CD4-positive, alpha-beta memory T cell (primary cell): Measurements from ENCODE around the gene SLC41A3. TPM values are rescaled to one million over a fixed set of nuclear protein-coding genes. Genes with fewer than 3 reads are reported as not detected.

Experiments
- CTCF ChIA-PET: fragments of 350-600 bp; sonication (Branson Sonifier 250); formaldehyde crosslinking; loops from one replicate; lab custom pipeline; 2021; ENCODE audit warnings: inconsistent platforms; ENCODE audit not compliant: partially characterized antibody; lab: Charles Lee
- POLR2A ChIA-PET: fragments of 350-600 bp; sonication (Branson Sonifier 250); formaldehyde crosslinking; loops from one replicate; lab custom pipeline; 2021; ENCODE audit not compliant: partially characterized antibody; lab: Charles Lee
- DNase-seq, 5 donors: peaks; one replicate each; pipeline versions ENCODE4 v3.0.0 to v3.0.0-alpha.2; 2020 to 2022; ENCODE audit warnings: mixed read lengths in 1 of 5
- H3K27ac ChIP-seq: one replicate; pipeline ENCODE4 v1.7.0; 2013; ENCODE audit warnings: low read depth, low read length
- H3K27me3 ChIP-seq: 2 replicates; pipeline ENCODE4 v1.7.0; 2013; ENCODE audit warnings: mild to moderate bottlenecking, low read length, moderate library complexity; ENCODE audit not compliant: insufficient read depth
- H3K36me3 ChIP-seq: 2 replicates; pipeline ENCODE4 v1.7.0; 2013; ENCODE audit warnings: mild to moderate bottlenecking, low read length, moderate library complexity; ENCODE audit not compliant: insufficient read depth
- H3K4me1 ChIP-seq: 2 replicates; pipeline ENCODE4 v1.7.0; 2013; ENCODE audit warnings: mild to moderate bottlenecking, low read length, moderate library complexity; ENCODE audit not compliant: insufficient read depth
- H3K4me3 ChIP-seq, 2 donors: one replicate each; pipeline ENCODE4 v1.7.0; 2013; ENCODE audit warnings: low read length in 2 of 2, mild to moderate bottlenecking in 1 of 2
- H3K9me3 ChIP-seq, 2 donors: one replicate each; pipeline ENCODE4 v1.7.0; 2013; ENCODE audit warnings: low read length in 2 of 2, control low read depth in 1 of 2; ENCODE audit not compliant: control insufficient read depth in 1 of 2
- H3K27ac Mint-ChIP-seq, 7 donors: one replicate each; pipeline ENCODE4 v1.8.0; 2020 to 2021; ENCODE audit warnings: mixed read lengths in 7 of 7, mild to moderate bottlenecking in 6 of 7, inconsistent platforms in 3 of 7, moderate library complexity in 3 of 7
- H3K27me3 Mint-ChIP-seq, 2 donors: one replicate each; pipeline ENCODE4 v1.8.0; 2020 to 2021; ENCODE audit warnings: mixed read lengths in 2 of 2
- H3K36me3 Mint-ChIP-seq, 2 donors: one replicate each; pipeline ENCODE4 v1.8.0; 2020 to 2021; ENCODE audit warnings: mixed read lengths in 2 of 2, inconsistent platforms in 1 of 2, mild to moderate bottlenecking in 1 of 2
- H3K4me1 Mint-ChIP-seq, 4 donors: one replicate each; pipeline ENCODE4 v1.8.0; 2020 to 2021; ENCODE audit warnings: mixed read lengths in 4 of 4, mild to moderate bottlenecking in 1 of 4
- H3K4me3 Mint-ChIP-seq, 8 donors: one replicate each; pipeline ENCODE4 v1.8.0; 2020 to 2021; ENCODE audit warnings: mixed read lengths in 8 of 8, mild to moderate bottlenecking in 7 of 8, moderate library complexity in 6 of 8, inconsistent platforms in 3 of 8
- H3K9me3 Mint-ChIP-seq, 8 donors: one replicate each; pipeline ENCODE4 v1.8.0; 2020 to 2021; ENCODE audit warnings: mixed read lengths in 8 of 8, mild to moderate bottlenecking in 5 of 8, inconsistent platforms in 3 of 8, moderate library complexity in 1 of 8
- intact Hi-C: fragments of 100-400 bp; cut with micrococcal nuclease; formaldehyde crosslinking; loops from one replicate; pipeline ENCODE4 v1.15.1; 2023
- polyA plus RNA-seq, 2 donors: library from polyadenylated mRNA; unstranded; fragments of 300-500 nt; fragmentation: Illumina TruSeq; gene quantifications; one replicate each; pipeline ENCODE4 v1.2.3, GENCODE V29; 2021
- total RNA-seq, 2 experiments: library from RNA; stranded (reverse); gene quantifications; one replicate each; pipeline ENCODE4 v1.2.3, GENCODE V29; 2021

SLC41A3 gene
- total and polyA plus RNA-seq, 4 experiments from 2014 or later, result 22.5 to 41.2 (median 32.8) TPM

GRCh38 chr3:126057936-126058335 is 26.0 kb downstream of the SLC41A3 start:
- Histone ChIP-seq H3K27me3 (no peaks in the 10 kb centered on the region), H3K36me3 (no peaks in the 10 kb centered on the region), H3K27ac (no peak overlapping the region), H3K4me3 (no peak overlapping the region), H3K9me3 (no peaks in the 10 kb centered on the region), H3K4me1 (no peaks in the 10 kb centered on the region)
- Mint-ChIP-seq H3K9me3 (no peaks in the 10 kb centered on the region), H3K27ac (no peak overlapping the region), H3K36me3 (peaks cover 14 to 22% of the 10 kb centered on the region in 2 donors), H3K4me3 (no peak overlapping the region), H3K4me1 (peaks cover 3 to 26% (median 8%) of the 10 kb centered on the region in 4 donors), H3K27me3 (no peaks in the 10 kb centered on the region)
- DNase-seq, result no peak
- ChIA-PET POLR2A (no interaction called here), CTCF (no interaction called here)
- intact Hi-C loops, result no loop called here

- ChIA-PET CTCF (no interaction called here), POLR2A (no interaction called here)
- Mint-ChIP-seq H3K4me3 (no peak overlapping the region), H3K27ac (no peak overlapping the region), H3K4me1 (peaks cover 3 to 30% (median 9%) of the 10 kb centered on the region in 4 donors), H3K36me3 (peaks cover 11 to 22% of the 10 kb centered on the region in 2 donors), H3K9me3 (no peaks in the 10 kb centered on the region), H3K27me3 (no peaks in the 10 kb centered on the region)
- H3K27me3 ChIP-seq, result no peaks in the 10 kb centered on the region
- H3K4me3 ChIP-seq, result no peak overlapping the region
- H3K36me3 ChIP-seq, result no peaks in the 10 kb centered on the region
- DNase-seq, result no peak
- intact Hi-C loops, result no loop called here
- H3K9me3 ChIP-seq, result no peaks in the 10 kb centered on the region
- no peak overlapping the region for H3K27ac ChIP-seq
- no peaks in the 10 kb centered on the region for H3K4me1 ChIP-seq
Measured at GRCh38 chr3:126057501-126057819, 26.5 kb downstream of the SLC41A3 start.

- no peaks in the 10 kb centered on the region for H3K27me3 ChIP-seq
- CTCF ChIA-PET, result no interaction called here
- Mint-ChIP-seq H3K4me3 (no peak overlapping the region), H3K9me3 (no peaks in the 10 kb centered on the region), H3K36me3 (peaks cover 11 to 20% of the 10 kb centered on the region in 2 donors), H3K27ac (no peak overlapping the region), H3K27me3 (no peaks in the 10 kb centered on the region), H3K4me1 (peaks cover 3 to 26% (median 14%) of the 10 kb centered on the region in 4 donors)
- H3K36me3 ChIP-seq, result no peaks in the 10 kb centered on the region
- POLR2A ChIA-PET, result no interaction called here
- DNase-seq, result no peak
- no peak overlapping the region for H3K27ac ChIP-seq
- H3K9me3 ChIP-seq, result no peaks in the 10 kb centered on the region
- intact Hi-C loops, result no loop called here
- H3K4me1 ChIP-seq, result no peaks in the 10 kb centered on the region
- no peak overlapping the region for H3K4me3 ChIP-seq
Measured at GRCh38 chr3:126056681-126057500, 27.0 kb downstream of the SLC41A3 start.

DNA sequence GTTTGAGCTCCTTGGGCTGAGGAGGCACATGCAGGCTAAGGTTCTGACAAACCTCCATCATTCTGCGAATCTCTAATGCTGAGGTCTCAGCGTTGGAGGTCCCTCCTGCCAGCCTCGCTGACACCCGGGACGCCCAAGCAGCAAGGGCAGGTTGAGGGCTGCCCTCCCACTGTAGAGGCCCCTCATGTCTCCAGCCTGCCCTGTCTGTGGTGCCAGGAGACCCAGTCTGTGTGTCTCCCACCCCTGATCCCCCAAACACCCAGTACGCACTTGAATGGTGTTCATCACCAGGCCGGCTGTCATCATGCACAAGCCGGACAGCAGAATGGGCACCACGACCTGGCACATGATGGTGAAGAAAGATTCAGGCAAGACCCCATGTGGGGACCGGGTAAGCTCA is 27.8 kb downstream of the SLC41A3 start:
- H3K4me1 Mint-ChIP-seq, result peaks cover 3 to 24% (median 14%) of the 10 kb centered on the region in 4 donors
- POLR2A ChIA-PET, result no interaction called here
- no peaks in the 10 kb centered on the region for H3K9me3 Mint-ChIP-seq
- Histone ChIP-seq H3K27ac (no peak overlapping the region), H3K27me3 (no peaks in the 10 kb centered on the region), H3K4me1 (no peaks in the 10 kb centered on the region), H3K4me3 (no peak overlapping the region), H3K9me3 (no peaks in the 10 kb centered on the region), H3K36me3 (no peaks in the 10 kb centered on the region)
- H3K36me3 Mint-ChIP-seq, result peaks cover 11 to 18% of the 10 kb centered on the region in 2 donors
- H3K4me3 Mint-ChIP-seq, result no peak overlapping the region
- intact Hi-C loops, result no loop called here
- no peak overlapping the region for H3K27ac Mint-ChIP-seq
- no peak for DNase-seq
- H3K27me3 Mint-ChIP-seq, result no peaks in the 10 kb centered on the region
- CTCF ChIA-PET, result no interaction called here

GRCh38 chr3:126054870-126055269 is 29.1 kb downstream of the SLC41A3 start:
- Histone ChIP-seq H3K36me3 (peaks cover 3% of the 10 kb centered on the region), H3K9me3 (no peaks in the 10 kb centered on the region), H3K4me3 (no peak overlapping the region), H3K27me3 (no peaks in the 10 kb centered on the region), H3K27ac (no peak overlapping the region), H3K4me1 (no peaks in the 10 kb centered on the region)
- Mint-ChIP-seq H3K36me3 (peaks cover 17 to 25% of the 10 kb centered on the region in 2 donors), H3K9me3 (no peaks in the 10 kb centered on the region), H3K4me1 (peaks cover 3 to 24% (median 14%) of the 10 kb centered on the region in 4 donors), H3K27ac (no peak overlapping the region), H3K27me3 (no peaks in the 10 kb centered on the region), H3K4me3 (no peak overlapping the region)
- POLR2A ChIA-PET, result no interaction called here
- CTCF ChIA-PET, result no interaction called here
- intact Hi-C loops, result no loop called here
- no peak for DNase-seq

DNA sequence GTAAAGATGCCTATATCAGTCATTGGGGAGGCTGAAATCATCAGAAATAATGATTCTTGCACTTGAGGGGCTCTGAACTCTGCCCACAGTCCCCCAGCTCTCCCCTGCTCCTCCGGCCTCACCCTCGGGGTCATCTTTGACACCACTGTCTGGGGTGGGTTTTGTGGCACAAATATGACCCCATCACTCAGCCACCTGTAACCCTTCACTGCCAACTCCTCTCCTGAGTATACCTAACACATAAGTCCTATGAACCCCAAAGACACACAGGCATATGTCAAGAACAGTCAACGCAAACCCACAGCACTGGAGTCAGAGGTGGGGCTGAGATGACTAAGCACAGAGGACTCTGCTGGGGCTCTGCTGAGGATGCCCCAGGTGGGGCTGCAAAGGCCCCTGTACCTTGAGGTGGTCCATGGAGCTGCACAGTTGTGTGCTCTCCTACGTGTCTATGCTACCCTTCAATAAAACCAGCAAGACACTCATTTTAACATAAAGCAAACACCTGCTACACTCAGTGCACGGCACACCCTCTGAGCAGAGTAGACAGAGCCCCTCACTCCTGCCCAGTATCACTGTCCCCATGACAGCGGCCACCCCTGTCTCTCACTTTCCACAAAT is 29.9 kb downstream of the SLC41A3 start:
- no peak for DNase-seq
- ChIA-PET CTCF (no interaction called here), POLR2A (no interaction called here)
- no peaks in the 10 kb centered on the region for H3K27me3 Mint-ChIP-seq
- H3K36me3 Mint-ChIP-seq, result peaks cover 20 to 23% of the 10 kb centered on the region in 2 donors
- H3K9me3 ChIP-seq, result no peaks in the 10 kb centered on the region
- no peak overlapping the region for H3K27ac ChIP-seq
- H3K4me3 ChIP-seq, result no peak overlapping the region
- no peaks in the 10 kb centered on the region for H3K9me3 Mint-ChIP-seq
- intact Hi-C loops, result no loop called here
- H3K27me3 ChIP-seq, result no peaks in the 10 kb centered on the region
- H3K27ac Mint-ChIP-seq, result peak overlapping the region in 4 of 7 donors; percentile 2 to 87 (median 54)
- H3K4me1 Mint-ChIP-seq, result peaks cover 3 to 24% (median 14%) of the 10 kb centered on the region in 4 donors
- no peak overlapping the region for H3K4me3 Mint-ChIP-seq
- H3K36me3 ChIP-seq, result peaks cover 3% of the 10 kb centered on the region
- no peaks in the 10 kb centered on the region for H3K4me1 ChIP-seq

DNA sequence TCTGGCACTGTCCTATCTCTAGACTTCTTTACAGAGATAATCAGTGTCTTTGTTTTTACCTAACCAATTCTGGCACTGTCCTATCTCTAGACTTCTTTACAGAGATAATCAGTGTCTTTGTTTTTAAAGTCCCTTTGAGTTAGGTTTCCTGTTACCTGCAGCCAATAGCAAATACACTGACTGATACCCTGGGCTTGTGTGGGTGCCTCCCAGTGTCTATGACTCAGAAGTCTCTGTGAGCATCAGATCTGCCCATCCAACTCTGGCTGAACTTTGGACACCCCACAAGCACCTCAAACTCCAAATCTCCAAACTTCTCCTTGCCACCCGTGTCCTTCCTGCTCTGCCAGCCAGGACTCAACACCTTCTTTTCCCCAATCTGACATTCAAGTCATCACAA is 30.4 kb downstream of the SLC41A3 start:
- ChIA-PET POLR2A (no interaction called here), CTCF (no interaction called here)
- H3K9me3 Mint-ChIP-seq, result no peaks in the 10 kb centered on the region
- H3K4me3 Mint-ChIP-seq, result no peak overlapping the region
- peaks cover 19 to 21% of the 10 kb centered on the region in 2 donors for H3K36me3 Mint-ChIP-seq
- peaks cover 3 to 19% (median 14%) of the 10 kb centered on the region in 4 donors for H3K4me1 Mint-ChIP-seq
- Histone ChIP-seq H3K36me3 (peaks cover 3% of the 10 kb centered on the region), H3K9me3 (no peaks in the 10 kb centered on the region), H3K27ac (no peak overlapping the region), H3K27me3 (no peaks in the 10 kb centered on the region), H3K4me3 (no peak overlapping the region), H3K4me1 (no peaks in the 10 kb centered on the region)
- intact Hi-C loops, result no loop called here
- no peak for DNase-seq
- peak overlapping the region in 3 of 7 donors; percentile 30 to 87 (median 70) for H3K27ac Mint-ChIP-seq
- no peaks in the 10 kb centered on the region for H3K27me3 Mint-ChIP-seq
